IPS DF 19.7 (cell line): ENCODE measurements around the gene HTD2.

Experiments
- DNase-seq: peaks from one replicate; pipeline ENCODE4 v3.0.0-alpha.2; 2013; ENCODE audit warnings: low read depth, low spot score

The HTD2 gene

GRCh38 chr3:58357402-58357801 lies 51.1 kb downstream of the HTD2 start:
- no peak for DNase-seq

GRCh38 chr3:58358092-58358491 lies 51.8 kb downstream of the HTD2 start:
- no peak for DNase-seq

DNA sequence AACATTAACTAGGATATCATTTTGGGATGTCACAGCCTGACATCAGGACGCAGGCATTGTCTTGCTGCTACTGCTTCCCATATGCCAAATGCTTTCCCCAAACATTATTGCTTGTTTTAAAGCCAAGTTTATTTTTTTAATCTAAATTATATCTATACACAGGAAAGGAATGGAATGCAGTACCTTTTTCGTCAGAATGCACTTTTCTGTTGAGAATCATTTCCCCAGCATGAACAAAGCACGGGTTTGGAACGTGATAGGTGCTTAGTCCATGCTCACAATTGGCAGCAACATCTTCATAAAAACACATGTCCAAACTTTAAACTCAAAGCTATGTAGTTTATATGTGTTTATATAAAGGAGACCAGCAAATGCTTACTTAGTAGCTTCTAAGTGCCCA lies 52.5 kb downstream of the HTD2 start:
- DNase-seq, result no peak

GRCh38 chr3:58359621-58360020 lies 53.3 kb downstream of the HTD2 start:
- no peak for DNase-seq

DNA sequence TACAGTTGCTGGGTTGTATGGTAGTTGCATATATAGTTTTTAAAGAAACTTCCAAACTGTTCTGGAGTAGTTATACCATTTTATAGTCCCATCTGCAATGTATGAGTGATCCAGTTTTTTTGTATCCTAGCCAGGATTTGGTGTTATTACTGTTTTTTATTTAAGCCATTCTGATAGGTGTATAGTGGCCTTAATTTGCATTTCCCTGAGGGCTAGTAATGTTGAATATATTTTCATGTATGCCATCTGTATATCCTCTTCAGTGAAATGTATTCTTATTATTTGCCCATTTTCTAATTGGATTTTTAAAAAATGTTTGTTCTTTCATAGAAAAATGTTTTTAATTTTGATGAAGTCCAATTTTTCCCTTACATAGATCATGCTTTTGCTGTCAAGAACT lies 55.5 kb downstream of the HTD2 start:
- no peak for DNase-seq

GRCh38 chr3:58366699-58367098 lies 60.4 kb downstream of the HTD2 start:
- DNase-seq, result no peak

DNA sequence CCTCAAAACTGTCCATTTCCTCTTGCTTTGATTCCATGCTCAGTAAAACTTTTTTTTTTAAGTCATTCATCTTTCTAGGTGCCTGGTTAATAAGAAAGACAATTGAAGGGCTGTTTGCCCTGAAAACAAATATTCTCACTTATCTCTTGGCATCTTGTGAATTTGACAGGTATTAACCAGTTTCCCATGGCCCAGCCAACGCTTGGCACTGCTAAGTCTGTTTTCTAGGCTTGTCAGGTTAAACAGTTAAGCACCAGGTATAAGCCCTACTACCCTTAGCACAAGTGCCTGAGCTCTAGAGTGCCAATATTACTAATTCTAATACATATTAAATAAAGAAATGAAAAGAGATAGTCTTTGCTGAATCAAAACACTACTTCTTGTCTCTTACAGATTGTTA lies 62.7 kb downstream of the HTD2 start:
- no peak for DNase-seq
